Measurements from ENCODE around the gene SORT1. TPM values are rescaled to one million over a fixed set of nuclear protein-coding genes. Genes with fewer than 3 reads are reported as not detected.

Gene SORT1
- polyA plus RNA-seq, 1 of the 3 experiments (the other 2 are of a cell fraction): 8.5 TPM

- TF ChIP-seq REST (IDR thresholded peaks at IDR 0.05; ENCODE audit: low read depth, low read length): no peak
- no peak for TF ChIP-seq USF1 (IDR thresholded peaks at IDR 0.05; ENCODE audit: borderline replicate concordance, low read depth)
- TF ChIP-seq, protein P1, sequence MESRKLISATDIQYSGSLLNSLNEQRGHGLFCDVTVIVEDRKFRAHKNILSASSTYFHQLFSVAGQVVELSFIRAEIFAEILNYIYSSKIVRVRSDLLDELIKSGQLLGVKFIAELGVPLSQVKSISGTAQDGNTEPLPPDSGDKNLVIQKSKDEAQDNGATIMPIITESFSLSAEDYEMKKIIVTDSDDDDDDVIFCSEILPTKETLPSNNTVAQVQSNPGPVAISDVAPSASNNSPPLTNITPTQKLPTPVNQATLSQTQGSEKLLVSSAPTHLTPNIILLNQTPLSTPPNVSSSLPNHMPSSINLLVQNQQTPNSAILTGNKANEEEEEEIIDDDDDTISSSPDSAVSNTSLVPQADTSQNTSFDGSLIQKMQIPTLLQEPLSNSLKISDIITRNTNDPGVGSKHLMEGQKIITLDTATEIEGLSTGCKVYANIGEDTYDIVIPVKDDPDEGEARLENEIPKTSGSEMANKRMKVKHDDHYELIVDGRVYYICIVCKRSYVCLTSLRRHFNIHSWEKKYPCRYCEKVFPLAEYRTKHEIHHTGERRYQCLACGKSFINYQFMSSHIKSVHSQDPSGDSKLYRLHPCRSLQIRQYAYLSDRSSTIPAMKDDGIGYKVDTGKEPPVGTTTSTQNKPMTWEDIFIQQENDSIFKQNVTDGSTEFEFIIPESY (IDR thresholded peaks at IDR 0.05; ENCODE audit: borderline replicate concordance, low read depth): no peak
- no peak for TF ChIP-seq TCF12 (IDR thresholded peaks at IDR 0.05)
- no peak for TF ChIP-seq FOSL2 (IDR thresholded peaks at IDR 0.05; ENCODE audit: borderline replicate concordance, low read depth)
- no peak for TF ChIP-seq GATA2 (CRISPR knock-in tag; IDR thresholded peaks at IDR 0.05)
- TF ChIP-seq, protein P2, sequence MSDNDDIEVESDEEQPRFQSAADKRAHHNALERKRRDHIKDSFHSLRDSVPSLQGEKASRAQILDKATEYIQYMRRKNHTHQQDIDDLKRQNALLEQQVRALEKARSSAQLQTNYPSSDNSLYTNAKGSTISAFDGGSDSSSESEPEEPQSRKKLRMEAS (IDR thresholded peaks at IDR 0.05; ENCODE audit: low read depth): no peak
- TF ChIP-seq FOXJ3 (CRISPR knock-in tag; IDR thresholded peaks at IDR 0.05): no peak
- TF ChIP-seq NFIC (IDR thresholded peaks at IDR 0.05; ENCODE audit: borderline replicate concordance): no peak
- no peak for TF ChIP-seq RFX5 (IDR thresholded peaks at IDR 0.05; ENCODE audit: low read length)
These were observed 47.1 kb downstream of the SORT1 start (continued) for GRCh38 chr1:109350655-109351054.

- Histone ChIP-seq H3K4me2 (no peak overlapping the region), H4K20me1 (ENCODE audit: insufficient read depth) (no peaks in the 10 kb centered on the region), H3K27ac (ENCODE audit: low read depth in 2 of 2, low read length in 1 of 2) (no peak overlapping the region), H3K9me3 (no peaks in the 10 kb centered on the region), H2AFZ (ENCODE audit: low read depth) (no peak overlapping the region), H3K9ac (no peak overlapping the region), H3F3A (replicated peaks; ENCODE audit: insufficient read depth) (no peaks in the 10 kb centered on the region), H3K4me1 (ENCODE audit: control insufficient read depth in 1 of 2, insufficient read depth in 2 of 2, low read depth in 1 of 2, low read length in 1 of 2) (no peaks in the 10 kb centered on the region), H3K27me3 (ENCODE audit: insufficient read depth) (no peaks in the 10 kb centered on the region), H3K9me2 (no peaks in the 10 kb centered on the region), H3K79me2 (ENCODE audit: insufficient read depth) (no peaks in the 10 kb centered on the region), H3K4me3 (ENCODE audit: low read depth in 2 of 2, low read length in 1 of 2) (no peak overlapping the region), H3K36me3 (replicated peaks in 1 of 2; ENCODE audit: control insufficient read depth in 1 of 2, insufficient read depth in 2 of 2, low read length in 1 of 2) (peaks cover 7 to 21% of the 10 kb centered on the region in 2 experiments)
- DNase-seq: no peak
- ChIA-PET CTCF (interaction anchor here (1.4 to 1.9 kb wide), 2 partner anchors 48 to 182 kb away, joined by 3 to 6 read pairs; partner anchors contain the start of gene SORT1), POLR2A (no interaction called here)
- TF ChIP-seq IRF3 (IDR thresholded peaks at IDR 0.05; ENCODE audit: low read depth, low read length): no peak
- no peak for TF ChIP-seq MXI1 (IDR thresholded peaks at IDR 0.05; ENCODE audit: low read depth, low read length)
- TF ChIP-seq POLR2AphosphoS5 (IDR thresholded peaks at IDR 0.05; ENCODE audit: low read depth, low read length): no peak
- TF ChIP-seq, protein P3, sequence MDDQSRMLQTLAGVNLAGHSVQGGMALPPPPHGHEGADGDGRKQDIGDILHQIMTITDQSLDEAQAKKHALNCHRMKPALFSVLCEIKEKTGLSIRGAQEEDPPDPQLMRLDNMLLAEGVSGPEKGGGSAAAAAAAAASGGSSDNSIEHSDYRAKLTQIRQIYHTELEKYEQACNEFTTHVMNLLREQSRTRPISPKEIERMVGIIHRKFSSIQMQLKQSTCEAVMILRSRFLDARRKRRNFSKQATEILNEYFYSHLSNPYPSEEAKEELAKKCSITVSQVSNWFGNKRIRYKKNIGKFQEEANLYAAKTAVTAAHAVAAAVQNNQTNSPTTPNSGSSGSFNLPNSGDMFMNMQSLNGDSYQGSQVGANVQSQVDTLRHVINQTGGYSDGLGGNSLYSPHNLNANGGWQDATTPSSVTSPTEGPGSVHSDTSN (IDR thresholded peaks at IDR 0.05): no peak
- TF ChIP-seq GABPA (IDR thresholded peaks at IDR 0.05; ENCODE audit: low read depth): no peak
- no peak for TF ChIP-seq GATA2 (CRISPR knock-in tag; IDR thresholded peaks at IDR 0.05)
- TF ChIP-seq FOSL2 (IDR thresholded peaks at IDR 0.05; ENCODE audit: borderline replicate concordance, low read depth): no peak
- TF ChIP-seq SMC3 (IDR thresholded peaks at IDR 0.05; ENCODE audit: low read depth, low read length): no peak
- TF ChIP-seq TEAD4 (IDR thresholded peaks at IDR 0.05; ENCODE audit: borderline replicate concordance, insufficient read depth): no peak
- TF ChIP-seq CHD2 (IDR thresholded peaks at IDR 0.05; ENCODE audit: low read length, partially characterized antibody): no peak
- TF ChIP-seq SIN3A (IDR thresholded peaks at IDR 0.05; ENCODE audit: borderline replicate concordance, low read depth, low read length): no peak
- TF ChIP-seq JUND (IDR thresholded peaks at IDR 0.05): no peak
- WGBS (ENCODE audit: low lambda C conversion rate): 95% methylated on average over 4 of the region's 4 CpGs
These were observed 47.5 kb downstream of the SORT1 start for GRCh38 chr1:109350182-109350581.
